ENCODE measurements around the gene HOXA5.

DNA sequence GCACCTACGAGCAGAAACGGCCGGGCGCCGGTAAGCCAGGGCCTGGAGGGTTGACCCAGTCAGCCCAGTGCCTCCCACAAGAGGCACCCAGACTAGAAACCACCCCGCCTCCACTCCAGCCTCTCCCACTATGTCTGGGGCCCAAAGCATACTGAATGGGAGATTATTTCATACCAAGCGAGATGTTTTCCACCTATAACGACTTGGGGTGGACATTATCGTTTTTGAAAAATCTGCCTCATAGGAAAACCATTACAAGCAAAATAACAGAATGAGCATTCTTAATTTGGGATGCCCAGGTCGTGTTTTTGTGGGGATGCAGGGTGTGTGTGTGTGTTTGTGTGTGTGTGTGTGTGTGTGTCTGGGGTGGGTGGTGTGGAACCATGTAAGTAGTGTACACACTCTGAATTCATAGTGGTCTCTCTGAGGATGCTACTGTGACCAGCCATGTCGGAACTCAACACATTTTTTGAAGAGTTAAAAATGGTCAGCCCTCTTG, 2.5 kb upstream of the HOXA5 start:
- no peak for TF ChIP-seq RARB (CRISPR knock-in tag; IDR thresholded peaks at IDR 0.05)
- TF ChIP-seq ZFP3 (CRISPR knock-in tag; IDR thresholded peaks at IDR 0.05): no peak
- TF ChIP-seq PPARA (CRISPR knock-in tag; IDR thresholded peaks at IDR 0.05; ENCODE audit: borderline replicate concordance): no peak
- TF ChIP-seq ZNF70 (CRISPR knock-in tag; IDR thresholded peaks at IDR 0.05): no peak
- no peak for TF ChIP-seq ARNTL (CRISPR knock-in tag; IDR thresholded peaks at IDR 0.05; ENCODE audit: borderline replicate concordance, low read depth)
- TF ChIP-seq, protein P1, sequence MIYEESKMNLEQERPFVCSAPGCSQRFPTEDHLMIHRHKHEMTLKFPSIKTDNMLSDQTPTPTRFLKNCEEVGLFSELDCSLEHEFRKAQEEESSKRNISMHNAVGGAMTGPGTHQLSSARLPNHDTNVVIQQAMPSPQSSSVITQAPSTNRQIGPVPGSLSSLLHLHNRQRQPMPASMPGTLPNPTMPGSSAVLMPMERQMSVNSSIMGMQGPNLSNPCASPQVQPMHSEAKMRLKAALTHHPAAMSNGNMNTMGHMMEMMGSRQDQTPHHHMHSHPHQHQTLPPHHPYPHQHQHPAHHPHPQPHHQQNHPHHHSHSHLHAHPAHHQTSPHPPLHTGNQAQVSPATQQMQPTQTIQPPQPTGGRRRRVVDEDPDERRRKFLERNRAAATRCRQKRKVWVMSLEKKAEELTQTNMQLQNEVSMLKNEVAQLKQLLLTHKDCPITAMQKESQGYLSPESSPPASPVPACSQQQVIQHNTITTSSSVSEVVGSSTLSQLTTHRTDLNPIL (CRISPR knock-in tag; IDR thresholded peaks at IDR 0.05; ENCODE audit: low read depth): no peak
- no peak for TF ChIP-seq GLIS3 (CRISPR knock-in tag; IDR thresholded peaks at IDR 0.05)
- no peak for TF ChIP-seq CSDC2 (CRISPR knock-in tag; IDR thresholded peaks at IDR 0.05)
- no peak for TF ChIP-seq BACH2 (CRISPR knock-in tag; IDR thresholded peaks at IDR 0.05; ENCODE audit: borderline replicate concordance)
- no peak for TF ChIP-seq OSR1 (CRISPR knock-in tag; IDR thresholded peaks at IDR 0.05)
- TF ChIP-seq, protein P2, sequence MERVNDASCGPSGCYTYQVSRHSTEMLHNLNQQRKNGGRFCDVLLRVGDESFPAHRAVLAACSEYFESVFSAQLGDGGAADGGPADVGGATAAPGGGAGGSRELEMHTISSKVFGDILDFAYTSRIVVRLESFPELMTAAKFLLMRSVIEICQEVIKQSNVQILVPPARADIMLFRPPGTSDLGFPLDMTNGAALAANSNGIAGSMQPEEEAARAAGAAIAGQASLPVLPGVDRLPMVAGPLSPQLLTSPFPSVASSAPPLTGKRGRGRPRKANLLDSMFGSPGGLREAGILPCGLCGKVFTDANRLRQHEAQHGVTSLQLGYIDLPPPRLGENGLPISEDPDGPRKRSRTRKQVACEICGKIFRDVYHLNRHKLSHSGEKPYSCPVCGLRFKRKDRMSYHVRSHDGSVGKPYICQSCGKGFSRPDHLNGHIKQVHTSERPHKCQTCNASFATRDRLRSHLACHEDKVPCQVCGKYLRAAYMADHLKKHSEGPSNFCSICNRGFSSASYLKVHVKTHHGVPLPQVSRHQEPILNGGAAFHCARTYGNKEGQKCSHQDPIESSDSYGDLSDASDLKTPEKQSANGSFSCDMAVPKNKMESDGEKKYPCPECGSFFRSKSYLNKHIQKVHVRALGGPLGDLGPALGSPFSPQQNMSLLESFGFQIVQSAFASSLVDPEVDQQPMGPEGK (CRISPR knock-in tag; IDR thresholded peaks at IDR 0.05; ENCODE audit: borderline replicate concordance): no peak
- TF ChIP-seq ISL1 (CRISPR knock-in tag; IDR thresholded peaks at IDR 0.05): no peak
